NK-92 (cell line): ENCODE data around the gene DYNC1LI1.
"Not testable (repeated sequence)": the region's sequence is repeated elsewhere in the genome, so short reads cannot be mapped to it uniquely, and the experiment has no call there.

Source experiments
- DNase-seq: peaks from one replicate; lab custom pipeline; 2025; ENCODE audit not compliant: unreplicated experiment; lab: John Stamatoyannopoulos, UW

The DYNC1LI1 gene

GRCh38 chr3:32540899-32541298 lies 29.8 kb downstream of the DYNC1LI1 start:
- DNase-seq = no peak

- DNase-seq = no peak
Observed at GRCh38 chr3:32532434-32532833, 38.2 kb downstream of the DYNC1LI1 start.

DNA sequence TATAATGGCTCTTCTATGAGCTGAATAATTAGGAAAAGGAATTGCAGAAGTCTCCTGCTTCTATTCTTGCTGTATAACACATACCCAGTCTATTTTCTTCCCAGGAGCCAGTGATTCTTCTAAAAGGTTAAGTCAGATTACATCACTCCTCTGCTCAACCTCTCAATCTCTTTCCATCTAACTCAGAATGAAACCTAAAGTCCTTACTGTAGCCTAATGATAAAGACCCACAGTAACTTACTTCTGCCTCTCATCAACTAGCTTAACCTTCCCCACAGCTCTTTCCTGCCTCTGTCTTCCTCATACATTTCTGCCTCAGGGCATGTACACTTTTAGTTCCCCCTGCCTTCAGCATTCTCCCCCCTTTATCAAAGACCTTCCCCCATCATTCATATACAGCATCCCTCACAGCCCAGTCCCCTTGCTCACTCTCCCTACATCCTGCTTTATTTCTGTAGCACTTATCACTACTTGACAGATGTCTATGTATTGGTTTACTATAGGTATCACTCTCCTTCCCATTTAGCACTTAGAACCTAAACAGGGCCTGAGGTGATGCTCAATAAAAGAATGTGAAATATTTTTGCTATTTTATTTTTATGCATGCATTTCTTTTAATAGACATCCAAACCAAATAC lies 39.5 kb downstream of the DYNC1LI1 start:
- no peak for DNase-seq

DNA sequence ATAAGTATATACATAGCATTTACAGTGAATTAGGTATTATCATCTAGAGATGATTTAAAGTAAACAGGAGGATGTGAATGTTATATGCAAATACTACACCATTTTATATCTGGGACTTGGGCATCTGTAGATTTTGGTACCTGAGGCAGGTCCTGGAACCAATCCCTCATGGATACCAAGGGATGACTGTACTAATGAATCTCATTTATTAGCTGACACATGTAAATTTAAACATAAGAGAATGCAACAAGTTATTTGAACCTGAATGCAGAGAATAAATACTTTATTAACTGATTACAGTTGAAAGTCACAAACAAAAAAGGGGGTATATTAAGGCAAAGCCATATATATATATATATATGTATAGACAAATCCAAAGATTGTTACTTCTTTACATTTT lies 44.9 kb downstream of the DYNC1LI1 start:
- no peak for DNase-seq

DNA sequence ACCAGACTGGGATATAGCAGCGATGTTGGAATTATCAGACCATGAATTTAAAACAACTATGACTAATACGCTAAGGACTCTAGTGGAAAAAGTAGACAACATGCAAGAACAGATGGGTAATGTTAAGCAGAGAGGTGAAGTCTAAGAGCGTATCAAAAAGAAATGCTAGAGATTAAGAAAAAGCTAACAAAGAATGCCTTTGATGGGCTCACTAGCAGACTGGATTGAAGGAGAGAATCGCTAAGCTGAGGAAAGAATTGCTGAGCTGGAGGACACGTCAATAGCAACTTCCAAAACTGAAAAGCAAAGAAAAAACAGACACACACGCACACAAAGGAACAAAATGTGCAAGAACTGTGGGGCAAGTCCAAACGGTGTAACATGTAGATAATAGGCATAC lies 48.0 kb downstream of the DYNC1LI1 start:
- no peak for DNase-seq

- not testable (repeated sequence) for DNase-seq
Observed at GRCh38 chr3:32518921-32519320, 51.7 kb downstream of the DYNC1LI1 start.

DNA sequence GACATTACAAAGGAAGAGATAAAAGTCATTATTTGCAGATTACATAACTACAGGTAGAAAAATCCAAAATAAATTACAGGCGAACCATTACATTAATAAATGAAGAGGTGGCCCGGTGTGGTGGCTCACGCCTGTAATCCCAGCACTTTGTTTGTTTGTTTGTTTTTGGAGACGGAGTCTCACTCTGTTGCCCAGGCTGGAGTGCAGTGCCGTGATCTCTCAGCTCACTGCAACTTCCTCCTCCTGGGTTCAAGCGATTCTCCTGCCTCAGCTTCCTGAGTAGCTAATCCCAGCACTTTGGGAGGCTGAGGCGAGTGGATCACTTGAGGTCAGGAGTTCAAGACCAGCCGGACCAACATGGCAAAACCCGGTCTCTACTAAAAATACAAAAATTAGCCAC lies 53.9 kb downstream of the DYNC1LI1 start:
- not testable (repeated sequence) for DNase-seq

- no peak for DNase-seq
Observed at GRCh38 chr3:32511005-32511404, 59.7 kb downstream of the DYNC1LI1 start.

- no peak for DNase-seq
Observed at GRCh38 chr3:32510075-32510724, 60.5 kb downstream of the DYNC1LI1 start.

GRCh38 chr3:32508711-32509110 lies 61.9 kb downstream of the DYNC1LI1 start:
- no peak for DNase-seq

GRCh38 chr3:32506466-32506865 lies 64.2 kb downstream of the DYNC1LI1 start:
- no peak for DNase-seq

DNA sequence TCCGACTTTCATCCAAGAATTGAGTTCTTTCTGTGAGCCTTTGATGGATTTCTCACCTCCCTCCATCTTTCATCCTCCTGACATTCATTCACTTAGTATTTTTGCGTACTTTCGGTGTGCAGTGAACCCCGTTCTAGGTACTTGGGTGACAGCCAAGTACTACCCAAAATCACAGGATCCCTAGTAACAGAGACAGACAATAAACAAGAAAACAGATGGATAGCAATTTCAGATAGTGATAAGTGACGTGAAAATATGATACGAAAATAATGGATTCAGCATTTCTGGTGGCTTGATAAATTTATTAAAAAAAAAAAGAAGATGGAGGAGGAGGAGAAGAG lies 67.7 kb downstream of the DYNC1LI1 start:
- no peak for DNase-seq

DNA sequence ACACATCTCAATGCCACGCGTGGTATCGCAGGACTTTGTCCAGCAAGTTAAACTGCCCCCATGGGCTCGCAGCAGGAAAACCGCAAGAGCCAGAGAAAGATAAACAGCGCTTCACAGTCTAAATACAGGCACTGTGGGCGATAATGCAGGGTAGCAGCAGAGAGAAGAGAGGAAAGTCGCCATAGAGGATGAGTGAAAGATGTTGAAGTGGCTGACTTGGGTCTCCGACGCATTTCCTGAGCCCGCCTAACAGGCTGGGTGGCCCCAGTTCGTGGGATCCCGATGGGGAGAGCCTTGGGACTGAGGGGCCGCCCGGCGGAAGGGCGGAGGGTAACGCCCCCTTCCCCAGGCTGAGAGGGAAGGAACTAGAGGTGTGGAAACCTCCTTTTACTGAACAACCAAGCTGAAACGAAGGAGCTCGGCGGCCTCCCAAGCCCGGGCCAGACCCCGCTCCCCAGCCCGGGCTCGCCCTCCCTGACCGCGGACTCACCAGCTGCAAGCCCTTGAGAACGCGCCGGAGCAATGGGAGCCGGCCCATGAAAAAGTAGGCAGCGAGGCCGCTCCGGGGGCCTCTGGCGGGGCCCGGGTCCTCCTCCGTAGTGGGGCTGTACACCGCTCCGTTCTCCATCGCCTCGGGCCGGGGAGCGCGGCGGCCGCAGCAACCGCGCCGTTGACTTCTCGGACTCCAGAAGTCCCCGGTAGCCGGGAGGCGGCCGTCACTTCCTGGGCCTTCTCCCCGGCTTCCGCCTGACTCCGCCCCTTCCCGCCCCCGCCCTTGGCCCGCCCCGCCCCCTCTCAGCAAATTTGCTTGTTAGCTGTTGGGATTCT lies 68.3 kb downstream of the DYNC1LI1 start, which contains the start of gene CMTM6:
CMTM6 (minus strand) TSS at position 735 of the 828 bp plus-strand sequence; CDS start at position 628, 107 bp downstream.
- DNase-seq = peak; percentile 11

DNA sequence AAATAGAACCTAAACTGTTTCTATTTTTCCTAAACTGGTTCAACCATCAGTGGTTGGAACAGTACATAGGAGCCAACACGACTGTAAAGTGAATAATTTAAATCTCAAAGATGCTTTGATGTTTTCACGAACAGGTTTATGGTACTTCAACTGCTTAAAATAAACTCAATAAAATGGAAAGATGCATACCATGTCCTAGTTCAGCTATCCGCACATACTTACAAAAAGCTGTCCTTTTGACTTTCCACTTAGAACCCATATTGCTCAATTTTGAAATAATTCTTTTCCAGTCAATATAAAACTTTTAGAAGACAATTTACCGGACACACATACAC lies 68.9 kb downstream of the DYNC1LI1 start:
- DNase-seq = no peak

DNA sequence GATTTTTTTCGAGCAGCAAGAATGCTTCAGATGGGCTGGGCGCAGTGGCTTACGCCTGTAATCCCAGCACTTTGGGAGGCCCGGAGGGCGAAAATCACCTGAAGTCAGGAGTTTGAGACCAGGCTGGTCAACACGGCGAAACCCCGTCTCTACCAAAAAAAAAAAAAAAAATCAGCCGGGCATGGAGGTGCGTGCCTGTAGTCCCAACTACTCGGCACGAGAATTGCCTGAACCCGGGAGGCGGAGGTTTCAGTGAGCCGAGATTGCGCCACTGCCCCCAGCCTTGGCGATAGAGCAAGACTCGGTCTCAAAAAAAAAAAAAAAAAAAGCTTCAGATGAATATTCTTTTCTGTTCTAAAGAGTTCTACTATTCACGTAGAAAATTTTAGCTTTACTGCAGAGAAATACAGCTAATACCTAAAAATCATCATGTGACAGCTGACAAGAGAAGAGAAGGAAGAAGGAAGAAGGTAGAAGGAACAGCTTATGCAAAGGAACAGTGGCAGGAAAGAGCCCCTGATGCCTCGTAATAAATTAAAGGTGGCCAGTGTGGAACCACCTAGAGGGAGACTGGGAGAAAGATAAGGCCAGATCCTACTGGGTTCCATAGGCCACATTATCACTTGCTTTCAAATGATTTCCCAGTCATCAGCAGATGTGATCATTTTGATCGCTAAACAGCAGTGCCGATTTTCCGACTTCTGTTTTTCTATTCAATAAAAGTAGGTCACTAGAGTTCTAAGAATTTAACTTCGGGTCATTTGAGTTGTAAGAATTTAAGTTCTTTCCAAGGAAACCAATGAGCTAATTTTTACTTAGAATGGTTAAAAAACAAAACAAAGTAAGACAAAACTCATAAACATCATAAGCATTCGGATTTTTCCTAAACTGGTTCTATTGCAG lies 69.5 kb downstream of the DYNC1LI1 start:
- DNase-seq = no peak

- DNase-seq = no peak
Observed at GRCh38 chr3:32500231-32500630, 70.4 kb downstream of the DYNC1LI1 start.

GRCh38 chr3:32499585-32499984 lies 71.1 kb downstream of the DYNC1LI1 start:
- DNase-seq = no peak

GRCh38 chr3:32498992-32499391 lies 71.7 kb downstream of the DYNC1LI1 start:
- no peak for DNase-seq

DNA sequence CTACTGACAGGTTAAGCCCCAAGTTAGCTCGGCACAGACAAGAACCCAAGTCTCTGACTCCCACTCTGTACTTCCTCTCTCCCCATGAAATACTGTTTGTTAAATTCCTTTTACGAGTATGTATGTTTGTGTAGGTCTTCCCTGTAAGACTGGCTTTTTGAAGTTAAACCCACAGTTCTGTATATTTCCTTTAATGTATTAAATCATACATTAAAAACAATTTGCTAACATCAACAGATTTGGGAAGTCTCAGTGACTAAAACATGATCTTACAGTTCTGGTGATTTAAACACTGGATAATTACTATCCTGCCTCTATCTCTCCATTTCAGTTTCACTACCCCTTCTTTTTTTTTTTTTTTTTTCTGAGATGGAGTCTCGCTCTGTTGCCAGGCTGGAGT lies 72.4 kb downstream of the DYNC1LI1 start:
- no peak for DNase-seq

- no peak for DNase-seq
Observed at GRCh38 chr3:32495609-32496008, 75.0 kb downstream of the DYNC1LI1 start.

- DNase-seq = no peak
Observed at GRCh38 chr3:32495085-32495484, 75.6 kb downstream of the DYNC1LI1 start.
